ENCODE measurements around the gene CHI3L2.

- TF ChIP-seq EZH2 (IDR thresholded peaks at IDR 0.05; ENCODE audit: insufficient read depth, low read length), result no peak
- no peak for TF ChIP-seq CTCF (IDR thresholded peaks at IDR 0.05; ENCODE audit: insufficient read depth, low read depth, low read length)
Observed at GRCh38 chr1:111216751-111217150, 10.8 kb upstream of the CHI3L2 start.

Measured in astrocyte (in vitro differentiated cells and primary cell).